ENCODE results near the gene SPARC.

The SPARC gene

DNA sequence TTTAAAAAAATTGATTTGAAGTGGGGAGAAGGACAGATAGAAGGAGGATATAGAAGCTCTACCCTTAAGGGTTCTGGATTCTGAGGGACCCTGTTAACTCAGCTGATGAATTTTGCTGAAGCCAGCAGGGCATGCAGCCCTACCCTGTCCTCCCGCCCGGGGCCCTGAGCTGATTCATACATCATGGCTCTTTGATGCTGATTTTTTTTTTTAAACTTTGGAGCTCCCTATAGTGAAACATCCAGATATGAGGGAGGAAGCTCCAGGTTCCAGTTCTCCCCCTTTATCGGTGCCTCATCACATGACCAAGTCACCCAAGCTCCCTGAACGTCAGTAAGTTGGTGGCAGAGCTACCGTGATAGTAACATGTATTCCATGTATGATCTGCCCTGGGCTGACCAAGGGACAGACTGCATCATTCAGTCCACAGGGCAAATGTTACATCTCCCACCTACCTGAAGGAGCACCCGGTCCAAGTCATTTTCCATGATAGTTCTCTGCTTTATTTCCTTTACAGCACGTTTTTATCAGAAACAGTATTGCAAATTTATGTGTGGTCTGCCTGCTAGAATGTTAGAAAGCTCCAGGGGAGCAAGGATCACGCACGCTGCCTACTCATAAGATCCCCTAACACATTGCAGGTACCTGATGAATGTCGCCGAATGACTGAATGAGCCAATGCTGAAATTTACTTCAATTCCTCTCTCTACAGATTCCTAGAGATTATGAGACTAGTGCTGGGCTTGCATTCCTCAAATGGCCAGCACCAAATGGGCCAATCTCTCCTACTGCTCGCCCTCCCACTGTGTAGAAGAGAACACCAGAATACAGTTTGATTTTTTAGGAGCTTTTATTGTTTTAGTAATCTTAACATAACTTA is 25.9 kb downstream of the SPARC start:
- DNase-seq (ENCODE audit: low read depth), result no peak
- TF ChIP-seq CTCF (IDR thresholded peaks at IDR 0.05; ENCODE audit: control insufficient read depth, extremely low read depth, insufficient read depth), result no peak
- H3K4me3 ChIP-seq (ENCODE audit: low read depth, low read length), result no peak overlapping the region

DNA sequence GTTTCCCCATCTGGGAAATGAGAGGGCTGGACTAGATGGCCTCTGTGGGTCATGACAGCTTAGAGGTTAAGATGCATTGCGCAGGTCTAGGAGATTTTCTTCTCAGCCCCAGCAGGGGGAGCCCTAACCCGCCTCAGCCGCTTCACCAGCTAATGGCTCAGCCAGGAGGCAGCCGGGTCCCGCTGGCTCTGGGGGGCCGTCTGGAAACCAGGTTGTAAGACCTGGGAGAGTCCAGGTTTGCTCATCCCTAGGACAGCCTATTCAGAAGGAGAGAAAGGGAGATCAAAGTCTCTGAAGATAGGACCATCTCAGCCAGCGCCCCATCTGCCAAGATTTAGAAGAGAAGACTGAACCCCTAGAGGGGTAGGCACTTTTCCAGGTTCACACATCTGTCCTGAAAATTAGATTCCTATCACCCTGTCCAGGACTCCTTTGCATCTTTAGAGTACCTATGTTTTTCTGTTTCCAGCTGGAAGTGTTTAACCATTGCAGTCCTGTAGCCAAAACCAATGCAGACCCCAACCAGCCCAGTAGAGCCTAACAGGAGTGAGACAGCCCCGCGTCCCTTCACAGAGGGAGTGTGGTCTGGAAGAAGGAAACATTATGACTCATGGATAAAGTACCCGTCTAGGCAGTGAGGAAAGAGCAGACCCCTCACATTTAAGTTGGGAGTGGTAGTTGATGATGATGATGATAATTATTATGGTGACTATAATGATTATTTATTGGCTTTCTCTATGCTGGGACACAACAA is 27.5 kb downstream of the SPARC start:
- no peak overlapping the region for H3K4me3 ChIP-seq (ENCODE audit: low read depth, low read length)
- peak; percentile 13 for DNase-seq (ENCODE audit: low read depth)
- peak; percentile 83 for TF ChIP-seq CTCF (IDR thresholded peaks at IDR 0.05; ENCODE audit: control insufficient read depth, extremely low read depth, insufficient read depth)

GRCh38 chr5:151657114-151657513 is 29.6 kb downstream of the SPARC start:
- DNase-seq (ENCODE audit: low read depth), result no peak
- H3K4me3 ChIP-seq (ENCODE audit: low read depth, low read length), result no peak overlapping the region
- TF ChIP-seq CTCF (IDR thresholded peaks at IDR 0.05; ENCODE audit: control insufficient read depth, extremely low read depth, insufficient read depth), result no peak

DNA sequence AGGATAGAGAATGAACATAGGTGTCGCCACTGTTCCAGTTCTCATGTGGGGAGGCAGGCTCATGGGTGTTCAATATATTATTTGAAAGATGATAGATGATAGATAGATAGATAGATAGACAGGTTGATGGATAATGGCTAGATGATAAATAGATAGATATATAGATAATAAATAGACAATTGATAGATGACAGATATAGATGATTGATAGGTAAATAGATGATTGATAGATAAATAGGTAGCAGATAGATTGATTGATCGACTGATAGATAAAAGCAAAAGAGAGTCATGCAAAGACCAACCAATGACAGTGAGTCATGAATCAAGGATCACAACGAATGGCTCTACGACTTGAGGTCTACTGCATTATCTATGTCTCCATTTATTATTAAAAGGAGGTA is 30.4 kb downstream of the SPARC start:
- no peak overlapping the region for H3K4me3 ChIP-seq (ENCODE audit: low read depth, low read length)
- DNase-seq (ENCODE audit: low read depth), result no peak
- no peak for TF ChIP-seq CTCF (IDR thresholded peaks at IDR 0.05; ENCODE audit: control insufficient read depth, extremely low read depth, insufficient read depth)

DNA sequence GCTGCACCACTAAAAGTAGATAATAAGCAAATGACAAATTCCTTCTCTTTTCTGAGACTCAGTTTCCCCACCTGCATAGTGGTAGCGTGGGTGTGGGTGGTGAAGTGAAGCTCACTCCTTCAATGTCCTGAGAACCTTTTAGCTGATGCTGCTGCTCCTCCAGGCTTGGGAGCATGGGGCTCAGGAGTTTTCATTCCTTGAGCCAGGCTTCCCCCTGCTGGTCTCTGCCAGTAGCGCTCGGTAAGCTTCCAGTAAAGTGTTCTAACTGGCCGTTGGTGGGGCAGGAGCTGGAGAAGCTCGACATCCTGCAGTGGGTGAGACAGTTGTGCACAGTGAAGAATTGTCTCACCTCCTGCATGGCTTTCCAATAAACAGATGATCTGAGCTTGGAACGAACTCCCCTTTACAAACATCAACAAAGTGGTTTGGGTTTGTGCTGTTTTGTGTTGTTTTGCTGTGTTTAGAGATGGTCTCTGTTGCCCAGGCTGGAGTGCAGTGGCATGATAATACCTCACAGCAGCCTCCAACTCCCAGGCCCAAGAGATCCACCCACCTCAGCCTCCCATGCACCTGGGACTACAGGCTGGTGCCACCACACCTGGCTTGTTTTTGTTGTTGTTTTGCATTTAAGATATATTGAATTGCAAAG is 34.6 kb downstream of the SPARC start:
- peak; percentile 43 for DNase-seq (ENCODE audit: low read depth)
- TF ChIP-seq CTCF (IDR thresholded peaks at IDR 0.05; ENCODE audit: control insufficient read depth, extremely low read depth, insufficient read depth), result peak; percentile 94
- H3K4me3 ChIP-seq (ENCODE audit: low read depth, low read length), result no peak overlapping the region

GRCh38 chr5:151648988-151649387 is 37.7 kb downstream of the SPARC start:
- DNase-seq (ENCODE audit: low read depth), result no peak
- H3K4me3 ChIP-seq (ENCODE audit: low read depth, low read length), result no peak overlapping the region
- TF ChIP-seq CTCF (IDR thresholded peaks at IDR 0.05; ENCODE audit: control insufficient read depth, extremely low read depth, insufficient read depth), result no peak

Measured in LNCaP clone FGC (cell line).